Stimulated activated CD4-positive, alpha-beta T cell treated with anti-CD3 and anti-CD28 coated beads, Interleukin-12 subunit alpha, Interleukin-12 subunit beta, amount 100 ng/mL, for 48 hours (primary cell): Measurements from ENCODE around the gene APOC3.

Experiments
- DNase-seq, 3 donors: peaks; one replicate each; pipeline ENCODE4 v3.0.0-alpha.2; 2020; ENCODE audit warnings: low read depth in 2 of 3, low spot score in 1 of 3

Gene APOC3

GRCh38 chr11:116829525-116830183 is at the start of gene APOC3:
Gene APOC3 (plus strand): TSS chr11:116829907. CDS start chr11:116830583, 676 bp downstream.
- no peak for DNase-seq

- no peak for DNase-seq
Measured at GRCh38 chr11:116782728-116783127, 47.0 kb upstream of the APOC3 start.

- no peak for DNase-seq
Measured at GRCh38 chr11:116786326-116786725, 43.4 kb upstream of the APOC3 start.

- DNase-seq, result no peak
Measured at GRCh38 chr11:116786966-116787365, 42.7 kb upstream of the APOC3 start.

GRCh38 chr11:116787436-116787785 is 42.3 kb upstream of the APOC3 start:
- DNase-seq, result no peak

GRCh38 chr11:116787786-116788486 is 41.8 kb upstream of the APOC3 start, which contains the start of gene ZPR1:
Gene ZPR1 (minus strand): TSS chr11:116788023. CDS start chr11:116787990, 33 bp downstream.
- peak; percentile 65 to 80 (median 76) for DNase-seq

GRCh38 chr11:116788534-116788933 is 41.2 kb upstream of the APOC3 start:
- DNase-seq, result no peak

- DNase-seq, result no peak
Measured at GRCh38 chr11:116788975-116789374, 40.7 kb upstream of the APOC3 start.

- DNase-seq, result no peak
Measured at GRCh38 chr11:116790167-116791001, 39.3 kb upstream of the APOC3 start.

GRCh38 chr11:116791002-116791812 is 38.5 kb upstream of the APOC3 start:
- peak; percentile 60 to 77 (median 72) for DNase-seq

- no peak for DNase-seq
Measured at GRCh38 chr11:116791813-116792143, 37.9 kb upstream of the APOC3 start, which contains the start of gene APOA5. Gene APOA5 (minus strand): TSS chr11:116791879. CDS start chr11:116791860, 19 bp downstream.

- DNase-seq, result no peak
Measured at GRCh38 chr11:116792144-116792868, 37.4 kb upstream of the APOC3 start.

- DNase-seq, result no peak
Measured at GRCh38 chr11:116792869-116793771, 36.6 kb upstream of the APOC3 start.

- no peak for DNase-seq
Measured at GRCh38 chr11:116793772-116794097, 36.0 kb upstream of the APOC3 start.

GRCh38 chr11:116794851-116795250 is 34.9 kb upstream of the APOC3 start:
- no peak for DNase-seq

GRCh38 chr11:116796548-116796947 is 33.2 kb upstream of the APOC3 start:
- no peak for DNase-seq

- no peak for DNase-seq
Measured at GRCh38 chr11:116797816-116798215, 31.9 kb upstream of the APOC3 start.

GRCh38 chr11:116798368-116798767 is 31.3 kb upstream of the APOC3 start:
- DNase-seq, result no peak

GRCh38 chr11:116800610-116801009 is 29.1 kb upstream of the APOC3 start:
- no peak for DNase-seq
